HG03354 (cell line): ENCODE data around the gene RNF123.

ENCODE experiments used
- ATAC-seq: cut with Tn5 transposase; IDR thresholded peaks from one replicate; pipeline ENCODE4 v1.9.1; 2021; ENCODE audit warnings: mild to moderate bottlenecking; ENCODE audit not compliant: unreplicated experiment, poor library complexity, severe bottlenecking

The RNF123 gene

DNA sequence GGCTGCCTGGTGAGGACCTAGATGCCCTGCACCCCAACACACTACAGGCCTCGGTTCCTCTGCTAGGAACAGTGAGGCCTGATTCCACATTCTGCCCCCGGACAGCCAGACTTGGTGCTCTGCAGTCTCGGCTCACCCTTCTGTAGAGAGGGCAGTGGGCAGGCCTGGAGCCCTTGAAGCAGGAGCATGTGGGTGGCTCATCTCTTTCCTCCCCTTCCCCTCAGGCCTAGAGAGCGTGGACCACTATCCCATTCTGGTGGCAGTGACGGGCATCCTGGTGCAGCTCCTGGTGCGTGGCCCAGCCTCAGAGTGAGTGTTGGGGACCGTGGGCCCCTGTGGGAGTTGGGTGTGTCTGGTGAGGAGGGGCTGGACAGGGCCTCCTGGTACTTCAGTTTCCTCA, 26.8 kb downstream of the RNF123 start:
- ATAC-seq, result no peak

DNA sequence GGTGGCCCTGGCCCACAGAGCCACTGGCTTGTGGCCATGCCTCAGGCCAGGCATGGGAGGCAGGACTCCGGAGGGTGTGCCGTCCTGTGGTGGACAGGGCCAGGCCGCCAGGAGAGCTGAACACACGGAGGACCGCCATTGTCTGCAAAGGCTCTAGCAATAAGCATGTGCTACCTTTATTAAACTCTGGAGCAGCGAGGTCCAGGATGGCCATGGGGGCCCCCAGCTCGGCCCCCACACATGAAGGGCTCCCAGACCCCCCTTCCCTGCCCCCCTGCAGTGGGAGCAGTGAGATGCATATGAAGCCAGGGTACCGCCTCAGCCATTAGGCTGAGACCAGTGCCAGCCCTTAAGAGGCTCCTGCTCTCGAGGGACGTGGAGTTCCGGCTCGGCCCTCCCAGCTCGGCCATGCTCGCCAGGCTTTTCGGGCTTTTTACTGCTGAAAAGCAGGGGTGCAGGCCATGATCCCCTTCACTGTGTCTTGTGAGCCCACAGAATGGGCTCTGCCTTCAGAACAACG, 27.4 kb downstream of the RNF123 start:
- no peak for ATAC-seq

DNA sequence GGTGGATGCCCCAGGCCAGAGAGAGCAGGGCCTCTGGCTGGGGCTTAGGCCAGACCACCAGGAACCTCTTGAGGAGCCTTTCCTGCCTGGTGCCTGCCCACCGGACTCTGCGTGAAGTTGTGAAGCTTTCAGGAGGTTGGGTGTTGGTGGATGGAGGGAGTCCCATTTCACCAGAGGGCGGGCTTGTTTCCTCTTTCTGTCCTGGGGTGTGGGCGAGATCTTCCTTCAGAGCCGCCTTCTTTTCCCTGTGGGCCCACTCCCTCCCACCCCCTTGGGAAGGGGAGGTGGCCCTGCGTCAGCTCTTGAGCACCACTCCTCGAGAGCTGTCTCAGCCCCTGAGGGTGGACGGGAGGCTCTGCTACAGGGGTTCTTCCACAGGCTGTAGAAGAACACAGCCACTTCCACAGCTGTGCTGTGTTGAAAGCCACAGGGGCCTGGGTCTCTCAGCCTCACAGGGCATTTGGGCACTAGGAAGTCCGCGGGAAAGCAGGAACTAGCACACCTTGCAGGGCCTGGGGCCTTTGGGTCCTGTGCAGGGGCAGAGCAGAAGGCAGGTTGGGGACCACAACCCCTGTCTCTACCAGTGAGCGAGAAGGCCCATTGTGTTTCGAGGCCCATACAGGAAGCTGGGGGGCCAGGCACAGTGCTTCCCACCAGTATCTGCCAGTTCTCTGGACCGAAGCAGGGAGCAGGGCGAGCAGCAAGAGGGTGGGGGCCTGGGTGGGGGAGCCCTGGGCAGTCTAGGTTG, 28.0 kb downstream of the RNF123 start:
- no peak for ATAC-seq

DNA sequence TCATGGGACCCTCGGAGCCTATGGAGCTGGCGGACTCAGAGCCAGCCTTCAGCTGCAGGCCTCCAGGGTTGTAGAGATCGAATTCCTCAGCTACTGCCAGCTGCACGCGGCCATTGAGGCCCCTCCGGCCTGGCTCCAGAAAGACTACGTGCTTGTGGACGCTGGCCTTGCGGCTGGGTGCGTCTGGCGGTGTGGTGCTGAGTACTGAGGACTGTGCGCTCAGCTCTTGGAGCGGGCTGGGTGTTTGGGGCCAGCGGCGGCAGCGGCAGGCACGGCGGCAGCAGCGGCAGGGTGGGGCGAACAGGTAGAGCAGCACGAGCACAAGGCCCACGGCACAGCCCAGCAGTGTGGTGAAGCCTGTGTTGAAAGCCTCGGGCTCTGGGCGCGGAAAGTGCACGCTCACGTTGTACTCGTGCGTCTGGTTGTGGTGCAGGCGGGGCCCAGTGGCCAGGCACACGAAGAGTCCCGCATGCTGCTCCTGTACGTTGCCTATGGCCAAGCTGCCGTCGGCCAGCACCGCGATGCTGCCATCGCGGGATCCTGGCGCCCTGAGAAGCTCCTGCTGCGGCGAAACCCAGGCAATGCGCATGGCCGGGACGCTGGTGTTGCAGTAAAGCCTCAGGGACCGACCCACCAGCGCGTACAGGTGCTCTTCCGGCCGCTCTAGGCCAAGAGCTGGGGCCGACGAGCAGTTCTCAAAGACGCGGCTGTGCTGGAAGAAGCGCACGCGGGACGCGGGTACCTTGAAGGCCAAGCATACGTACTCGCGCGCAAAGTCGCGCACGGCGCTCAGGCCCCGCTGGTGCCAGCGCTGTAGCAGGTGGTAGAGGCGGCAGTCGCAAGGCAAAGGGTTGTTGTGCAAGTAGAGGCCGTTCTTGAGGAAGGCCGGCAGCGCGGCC, 28.9 kb downstream of the RNF123 start:
- ATAC-seq, result no peak

DNA sequence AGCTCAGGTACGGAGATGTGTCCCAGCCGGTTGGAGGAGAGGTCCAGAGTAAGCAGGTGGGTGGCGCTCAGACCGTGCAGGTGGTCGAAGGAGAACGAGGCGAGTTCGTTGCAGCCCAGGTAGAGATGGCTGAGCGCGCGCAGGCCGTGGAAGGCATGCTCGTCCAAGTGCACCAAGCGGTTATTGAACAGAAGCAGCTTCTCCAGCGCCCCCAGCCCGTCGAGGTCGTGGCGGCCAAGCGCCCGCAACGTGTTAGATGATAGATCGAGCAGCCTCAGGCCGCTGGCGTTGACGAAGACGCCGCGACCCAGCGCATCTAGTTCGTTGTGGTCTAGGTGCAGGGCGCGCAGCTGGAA, 29.5 kb downstream of the RNF123 start:
- no peak for ATAC-seq

DNA sequence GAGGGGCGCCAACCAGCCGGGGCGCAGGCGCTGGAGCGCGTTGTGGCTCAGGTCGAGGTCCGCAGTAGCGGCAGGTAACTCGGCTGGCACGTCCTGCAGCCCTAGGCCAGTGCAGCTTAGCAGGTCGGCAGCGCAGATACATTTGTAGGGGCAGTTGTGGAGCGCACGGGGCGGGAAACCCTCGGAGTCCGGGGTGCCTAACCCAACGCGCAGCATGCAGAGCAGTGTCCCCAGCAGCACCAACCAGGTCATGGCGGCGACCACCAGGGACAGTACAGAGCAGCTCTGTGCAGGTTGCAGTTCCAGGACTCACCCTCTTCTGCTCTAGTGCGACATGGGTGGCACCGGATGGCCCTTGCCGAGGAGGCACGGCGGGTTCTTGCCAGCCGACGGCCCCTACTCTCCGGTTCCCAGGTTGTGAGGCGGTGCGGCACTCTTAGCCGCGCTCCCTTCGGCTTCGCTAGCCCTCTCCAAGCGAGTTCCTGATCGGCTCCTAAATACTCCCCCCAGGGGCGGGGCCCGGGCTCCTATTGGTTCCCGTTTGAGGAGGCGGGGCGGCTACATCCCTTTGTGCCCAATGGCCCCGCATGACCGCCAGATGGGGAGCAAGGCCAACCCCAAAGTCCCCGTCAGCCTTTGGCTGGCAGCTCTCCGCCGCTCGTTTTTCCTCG, 30.0 kb downstream of the RNF123 start, which contains the start of gene AMIGO3:
Gene AMIGO3, minus strand, starts transcription at position 471 of the 671 bp plus-strand sequence. Its CDS starts 219 bp downstream, at position 252.
- ATAC-seq, result peak; percentile 64

DNA sequence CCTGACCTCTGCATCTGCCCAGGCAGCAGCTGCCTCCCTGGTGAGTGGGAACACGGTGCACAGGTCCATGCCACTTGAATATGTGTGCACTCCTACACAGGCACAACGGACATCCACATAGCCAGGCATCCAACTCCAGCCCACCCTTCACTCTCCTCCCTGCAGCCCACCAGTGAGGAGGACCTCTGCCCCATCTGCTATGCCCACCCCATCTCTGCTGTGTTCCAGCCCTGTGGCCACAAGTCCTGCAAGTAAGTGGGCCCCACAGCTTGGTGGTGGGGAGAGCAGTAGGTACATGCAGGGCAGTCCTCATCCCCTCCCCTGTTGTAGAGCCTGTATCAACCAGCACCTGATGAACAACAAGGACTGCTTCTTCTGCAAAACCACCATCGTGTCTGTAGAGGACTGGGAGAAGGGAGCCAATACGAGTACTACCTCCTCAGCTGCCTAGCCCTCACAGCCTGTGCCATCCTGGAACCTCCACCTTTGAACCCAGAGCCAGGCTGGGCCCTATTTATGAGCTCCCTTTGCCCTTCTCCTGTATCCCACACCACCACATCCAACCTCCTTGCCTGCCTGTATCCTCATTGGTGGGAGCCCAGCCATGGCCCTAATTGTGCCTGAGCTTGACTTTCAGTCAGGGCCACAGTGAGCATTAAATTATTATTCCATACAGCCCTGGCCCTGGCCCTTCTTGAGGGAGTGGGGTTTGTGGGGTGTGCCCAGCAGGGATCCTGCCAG, 31.7 kb downstream of the RNF123 start:
- no peak for ATAC-seq

DNA sequence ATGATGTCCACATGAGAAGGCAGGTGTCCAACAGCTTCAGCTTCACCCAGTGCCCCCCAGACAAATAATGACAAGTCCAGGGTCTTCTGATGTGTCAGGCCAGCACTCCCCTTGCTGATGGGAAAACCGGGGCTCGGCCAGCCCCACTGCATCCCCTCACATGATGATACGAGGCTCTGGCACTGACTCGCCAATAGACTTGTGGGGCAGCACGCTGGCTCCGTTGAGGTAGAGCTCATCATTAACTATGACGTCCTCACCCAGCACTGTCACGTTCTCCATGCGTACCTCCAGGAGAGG, 32.2 kb downstream of the RNF123 start:
- ATAC-seq, result no peak

DNA sequence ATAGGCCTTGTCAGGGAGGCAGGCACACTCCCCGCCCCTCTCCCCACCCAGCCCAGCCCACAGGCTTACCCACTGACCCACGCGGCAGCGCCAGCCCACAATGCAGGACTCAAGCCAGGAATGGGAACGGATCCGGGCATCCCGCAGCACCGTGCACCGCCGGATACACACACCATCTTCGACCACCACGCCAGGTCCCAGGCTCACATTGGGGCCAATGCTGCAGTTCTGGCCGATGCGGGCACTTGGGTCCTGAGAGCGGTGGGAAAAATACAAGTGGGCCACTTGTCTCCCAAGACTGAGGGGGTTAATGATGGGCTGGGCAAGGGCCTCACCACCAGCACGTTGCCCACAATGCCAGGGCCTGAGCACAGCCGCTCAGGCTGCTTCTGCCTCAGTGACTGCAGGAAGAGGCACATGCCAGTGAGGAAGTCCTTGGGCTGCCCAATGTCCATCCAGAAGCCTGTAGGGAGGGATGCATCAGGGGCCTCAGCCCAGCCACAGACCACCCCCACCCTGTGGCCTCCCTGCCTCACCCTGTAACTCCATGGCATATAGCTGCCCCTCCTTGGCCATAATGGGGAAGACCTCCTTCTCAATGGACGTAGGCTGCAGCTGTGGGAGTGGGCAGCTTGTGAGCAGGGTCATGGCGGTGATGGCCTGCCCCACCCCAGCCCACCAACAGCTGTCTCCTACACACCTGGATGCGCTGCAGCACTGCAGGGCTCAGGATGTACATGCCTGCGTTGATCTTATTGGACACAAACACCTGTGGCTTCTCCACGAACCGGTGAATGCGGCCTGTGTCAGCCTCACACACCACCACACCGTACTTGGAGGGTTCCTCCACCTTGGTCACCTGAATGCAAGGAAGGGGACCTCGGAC, 32.8 kb downstream of the RNF123 start:
- ATAC-seq, result no peak

DNA sequence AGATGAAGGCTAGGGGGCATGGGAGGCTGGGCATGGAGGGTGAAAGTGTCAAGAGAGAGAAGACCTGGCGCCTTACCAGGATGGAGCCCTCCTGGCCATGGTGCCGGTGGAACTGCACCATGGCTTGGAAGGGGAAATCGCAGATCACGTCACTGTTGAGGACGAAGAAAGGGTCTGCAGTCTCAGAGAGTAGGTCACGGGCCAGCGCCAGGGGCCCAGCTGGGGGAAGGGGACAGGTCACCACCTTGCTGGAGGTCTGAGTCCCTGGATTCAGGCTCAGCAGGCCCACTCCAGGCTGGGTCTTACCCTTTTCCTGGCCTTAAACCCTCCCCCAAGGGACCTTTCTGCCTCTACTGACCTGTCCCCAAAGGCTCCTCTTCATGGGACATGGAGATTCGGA, 33.5 kb downstream of the RNF123 start:
- ATAC-seq, result no peak

DNA sequence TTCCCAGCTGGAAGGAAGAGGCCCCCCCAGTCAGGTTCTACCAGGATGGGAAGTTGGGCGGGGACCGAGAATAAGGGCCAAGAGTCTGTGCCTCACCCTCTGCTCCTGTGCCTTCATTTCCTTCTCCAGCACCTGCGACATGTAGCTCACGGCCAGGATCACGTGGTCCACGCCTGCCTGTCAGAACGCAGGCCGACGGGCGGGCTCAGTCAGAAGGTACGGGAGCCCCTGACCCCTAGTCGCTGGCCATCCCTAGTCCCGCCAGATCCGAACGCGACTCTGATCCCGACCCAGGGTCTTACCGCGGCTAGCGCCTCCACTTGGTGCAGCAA, 33.9 kb downstream of the RNF123 start:
- peak; percentile 19 for ATAC-seq

DNA sequence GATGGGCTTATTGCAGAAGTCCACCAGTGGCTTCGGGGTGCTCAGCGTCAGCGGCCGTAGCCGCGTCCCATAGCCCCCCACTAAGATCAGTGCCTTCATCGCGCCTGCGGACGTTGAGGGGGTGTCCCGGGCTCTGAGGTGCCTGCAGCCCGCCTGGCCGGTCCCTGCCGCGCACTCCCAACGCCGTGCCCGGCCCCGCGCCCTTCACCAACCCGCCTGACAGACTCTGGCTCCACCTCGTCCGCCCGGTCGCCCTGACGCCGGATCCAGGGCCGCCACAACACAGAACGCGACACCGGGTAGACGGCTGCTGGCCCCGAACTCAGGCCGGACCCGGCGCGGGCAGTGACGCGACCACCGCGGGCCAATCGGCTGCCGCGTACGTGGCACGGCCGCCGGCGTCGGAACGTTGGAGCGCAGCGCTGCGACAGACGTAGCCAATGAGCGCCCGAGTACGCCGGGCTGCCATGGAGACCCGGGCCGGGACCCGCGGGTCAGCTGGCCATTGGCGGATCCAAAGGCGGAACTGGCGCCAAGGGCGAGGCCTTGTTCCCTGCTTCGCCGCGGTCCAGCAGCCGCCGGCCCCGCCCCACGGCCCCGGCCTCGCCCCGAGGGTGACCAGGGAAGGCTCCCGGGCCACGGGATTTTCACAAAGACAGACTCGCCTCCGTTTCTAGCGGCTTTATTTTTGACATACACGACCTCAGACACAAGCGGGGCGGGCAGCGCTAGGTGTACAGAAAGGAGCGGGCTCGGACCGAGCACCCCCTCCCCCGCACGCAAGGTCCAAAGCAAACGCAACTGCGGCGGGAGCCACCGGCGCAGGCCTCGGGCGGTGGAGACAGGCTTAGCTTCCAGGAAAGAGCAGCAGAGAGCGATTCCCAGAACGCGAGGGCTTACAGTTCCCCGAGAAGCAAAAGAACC, 34.5 kb downstream of the RNF123 start, which contains the start of gene GMPPB:
Gene GMPPB, minus strand, starts transcription at position 324 of the 924 bp plus-strand sequence. Its CDS starts 225 bp downstream, at position 99.
- peak; percentile 72 for ATAC-seq

DNA sequence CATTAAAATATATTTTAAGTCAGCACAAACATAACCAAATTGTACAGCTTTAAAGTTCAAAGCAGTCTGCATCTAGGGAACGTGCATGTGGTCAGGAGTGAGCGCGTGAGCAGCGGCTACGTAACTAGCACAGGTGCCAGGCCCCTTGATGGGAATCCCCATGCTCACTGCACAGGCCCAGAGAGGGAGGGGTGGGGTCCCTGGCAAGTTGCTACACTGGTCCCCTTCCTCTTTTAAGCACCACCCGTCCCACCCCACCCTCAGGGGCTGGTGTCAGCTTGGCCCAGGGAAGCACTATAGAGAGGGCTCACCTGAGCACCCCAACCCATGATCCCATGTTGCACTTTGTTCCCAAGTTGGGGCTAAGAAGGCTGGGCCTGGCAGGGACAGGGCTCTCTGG, 35.2 kb downstream of the RNF123 start:
- ATAC-seq, result no peak

DNA sequence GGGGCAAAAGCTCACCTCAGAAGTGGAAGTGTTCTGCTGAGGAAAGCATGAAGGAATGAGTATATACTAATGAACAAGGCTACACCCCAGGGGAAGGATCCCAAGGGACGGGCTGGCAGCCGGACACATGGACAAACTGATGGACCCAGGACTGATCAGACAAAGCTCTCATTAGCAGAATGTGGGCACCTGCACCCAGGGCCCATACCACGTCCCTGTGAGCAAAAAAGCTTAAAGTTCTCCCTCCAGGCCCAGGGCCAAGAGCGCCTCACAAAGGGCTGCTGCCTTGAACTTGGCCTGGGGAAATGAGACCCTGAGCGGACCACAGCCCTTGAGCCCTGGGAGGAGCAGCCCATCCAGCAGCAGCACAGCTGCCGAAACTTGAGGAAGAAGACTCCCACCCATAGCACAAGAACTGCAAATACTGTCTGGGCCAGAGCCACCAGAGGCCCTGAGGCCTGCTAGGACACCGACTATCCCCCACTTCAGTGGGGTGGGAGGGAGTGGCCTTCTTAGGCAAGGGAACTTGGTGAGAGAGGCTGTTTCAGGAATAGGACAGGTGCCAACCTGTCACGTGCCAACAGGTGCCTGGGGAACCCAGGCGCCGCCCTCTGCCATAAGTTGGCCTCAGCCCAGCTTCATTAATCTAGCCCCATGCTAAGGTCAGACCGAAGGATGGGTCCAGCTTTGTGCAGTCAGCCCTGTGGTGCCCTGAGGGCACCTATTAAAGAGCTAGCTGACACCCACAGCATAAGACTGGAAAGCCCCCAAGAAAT, 36.7 kb downstream of the RNF123 start:
- ATAC-seq, result no peak

DNA sequence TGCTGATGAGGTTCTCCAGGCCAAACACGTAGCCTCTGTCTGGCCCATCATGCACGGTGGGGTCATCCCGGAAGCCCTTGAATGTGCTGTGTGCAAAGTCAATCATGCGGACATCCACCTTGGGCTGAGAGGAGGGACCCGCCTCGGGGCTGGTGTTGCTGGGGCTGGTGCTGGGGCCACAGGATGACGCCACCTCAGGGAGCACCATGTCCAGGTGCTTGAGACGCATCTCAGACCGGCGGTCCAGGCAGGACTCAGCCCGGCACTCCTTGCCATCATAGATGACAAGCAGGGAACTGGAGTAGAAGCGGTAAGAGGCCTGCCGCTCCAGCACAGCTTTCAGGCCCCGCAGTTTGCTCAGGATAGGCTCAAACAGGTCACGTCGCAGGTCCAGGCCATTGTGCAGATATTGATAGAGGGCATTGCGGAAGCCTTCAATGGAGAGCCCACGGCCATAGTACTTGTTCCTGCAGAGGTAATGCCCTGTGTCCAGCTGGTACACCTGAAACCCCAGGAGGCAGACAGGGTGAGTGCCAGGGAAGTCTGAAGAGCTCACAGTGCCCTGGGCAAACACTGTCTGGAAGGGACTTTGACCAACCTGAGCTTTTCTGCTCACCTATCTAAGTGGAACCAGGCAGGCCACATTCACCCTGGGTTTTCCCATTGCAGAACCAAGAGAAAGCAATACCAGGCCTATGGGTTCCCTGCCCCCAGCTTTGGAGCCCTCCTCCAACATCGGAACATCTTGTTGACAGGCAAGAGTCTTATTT, 38.0 kb downstream of the RNF123 start:
- no peak for ATAC-seq

DNA sequence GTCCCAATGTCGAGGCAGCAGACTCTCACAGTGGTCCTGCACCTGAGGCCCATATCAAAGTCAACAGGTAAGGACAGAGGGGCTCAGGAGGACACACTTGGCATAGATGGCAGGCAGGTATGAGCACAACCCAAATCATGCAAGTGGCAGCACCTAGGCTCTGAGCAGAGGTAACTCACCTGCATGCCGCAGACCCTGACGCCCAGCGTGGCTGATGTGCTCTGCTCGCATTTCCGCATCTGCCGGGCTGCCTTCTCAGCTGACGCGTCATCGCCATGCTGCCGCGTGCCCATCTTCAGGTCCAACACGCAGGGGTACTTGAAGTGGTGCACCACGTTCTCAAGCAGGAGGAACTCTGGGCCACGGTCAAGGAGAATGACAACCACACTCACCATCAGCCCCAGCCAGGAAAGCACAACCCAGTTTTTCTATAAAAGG, 38.6 kb downstream of the RNF123 start:
- no peak for ATAC-seq
